ENCODE measurements around the gene MBTPS1. TPM values are rescaled to one million over a fixed set of nuclear protein-coding genes. Genes with fewer than 3 reads are reported as not detected.
A peak's percentile ranks its signal among the peaks of the same experiment; 100 is the strongest.

MBTPS1 gene
- total and polyA plus RNA-seq, 4 donors: 28.9 to 108 (median 71.6) TPM

GRCh38 chr16:84081446-84081989 lies 35.2 kb downstream of the MBTPS1 start:
- ATAC-seq (ENCODE audit: low FRiP score) (no peak), DNase-seq (no peak)
- H3K36me3 ChIP-seq (ENCODE audit: control insufficient read depth in 1 of 2, insufficient read depth in 2 of 2, low read length in 1 of 2): peaks cover 0 to 7% of the 10 kb centered on the region in 2 donors
- intact Hi-C loops (cut with DNase I): no loop called here
- no peaks in the 10 kb centered on the region for H3K27me3 ChIP-seq (ENCODE audit: control insufficient read depth in 1 of 2, insufficient read depth in 2 of 2, low read length in 1 of 2)
- no peak overlapping the region for H3K27ac ChIP-seq (ENCODE audit: low read depth in 1 of 2, low read length in 2 of 2)
- H3K9me3 ChIP-seq (ENCODE audit: control insufficient read depth, low read length): no peaks in the 10 kb centered on the region
- no peak overlapping the region for H3K4me3 ChIP-seq (ENCODE audit: low read length in 2 of 2)
- WGBS, 2 donors: 88 to 93% methylated on average over 14 of the region's 14 CpGs
- no peaks in the 10 kb centered on the region for H3K4me1 ChIP-seq (ENCODE audit: control insufficient read depth in 1 of 2, insufficient read depth in 2 of 2, low read length in 2 of 2)

GRCh38 chr16:84080813-84081212 lies 35.9 kb downstream of the MBTPS1 start:
- Histone ChIP-seq H3K36me3 (ENCODE audit: control insufficient read depth in 1 of 2, insufficient read depth in 2 of 2, low read length in 1 of 2) (peaks cover 0 to 1% of the 10 kb centered on the region in 2 donors), H3K4me1 (ENCODE audit: control insufficient read depth in 1 of 2, insufficient read depth in 2 of 2, low read length in 2 of 2) (no peaks in the 10 kb centered on the region), H3K27me3 (ENCODE audit: control insufficient read depth in 1 of 2, insufficient read depth in 2 of 2, low read length in 1 of 2) (no peaks in the 10 kb centered on the region), H3K27ac (ENCODE audit: low read depth in 1 of 2, low read length in 2 of 2) (no peak overlapping the region), H3K4me3 (ENCODE audit: low read length in 2 of 2) (no peak overlapping the region), H3K9me3 (ENCODE audit: control insufficient read depth, low read length) (no peaks in the 10 kb centered on the region)
- intact Hi-C loops (cut with DNase I): no loop called here
- WGBS, 2 donors: 81 to 84% methylated on average over 6 of the region's 6 CpGs
- ATAC-seq (ENCODE audit: low FRiP score) (no peak), DNase-seq (no peak)

GRCh38 chr16:84080378-84080777 lies 36.4 kb downstream of the MBTPS1 start:
- DNase-seq (no peak), ATAC-seq (ENCODE audit: low FRiP score) (peak; percentile 39)
- Histone ChIP-seq H3K4me1 (ENCODE audit: control insufficient read depth in 1 of 2, insufficient read depth in 2 of 2, low read length in 2 of 2) (no peaks in the 10 kb centered on the region), H3K27me3 (ENCODE audit: control insufficient read depth in 1 of 2, insufficient read depth in 2 of 2, low read length in 1 of 2) (no peaks in the 10 kb centered on the region), H3K4me3 (ENCODE audit: low read length in 2 of 2) (no peak overlapping the region), H3K9me3 (ENCODE audit: control insufficient read depth, low read length) (no peaks in the 10 kb centered on the region), H3K27ac (ENCODE audit: low read depth in 1 of 2, low read length in 2 of 2) (no peak overlapping the region), H3K36me3 (ENCODE audit: control insufficient read depth in 1 of 2, insufficient read depth in 2 of 2, low read length in 1 of 2) (peaks cover 0 to 1% of the 10 kb centered on the region in 2 donors)
- intact Hi-C loops (cut with DNase I): no loop called here
- 73 to 77% methylated on average over 8 of the region's 8 CpGs for WGBS, 2 donors

- Histone ChIP-seq H3K27ac (ENCODE audit: low read depth in 1 of 2, low read length in 2 of 2) (no peak overlapping the region), H3K4me3 (ENCODE audit: low read length in 2 of 2) (no peak overlapping the region), H3K27me3 (ENCODE audit: control insufficient read depth in 1 of 2, insufficient read depth in 2 of 2, low read length in 1 of 2) (no peaks in the 10 kb centered on the region), H3K9me3 (ENCODE audit: control insufficient read depth, low read length) (no peaks in the 10 kb centered on the region), H3K36me3 (ENCODE audit: control insufficient read depth in 1 of 2, insufficient read depth in 2 of 2, low read length in 1 of 2) (peaks cover 0 to 1% of the 10 kb centered on the region in 2 donors), H3K4me1 (ENCODE audit: control insufficient read depth in 1 of 2, insufficient read depth in 2 of 2, low read length in 2 of 2) (no peaks in the 10 kb centered on the region)
- WGBS, 2 donors: 88 to 89% methylated on average over 6 of the region's 6 CpGs
- DNase-seq: no peak
- intact Hi-C loops (cut with DNase I): no loop called here
- no peak for ATAC-seq (ENCODE audit: low FRiP score)
Observed at GRCh38 chr16:84079664-84080063, 37.1 kb downstream of the MBTPS1 start.

- Histone ChIP-seq H3K4me3 (ENCODE audit: low read length in 2 of 2) (no peak overlapping the region), H3K27ac (ENCODE audit: low read depth in 1 of 2, low read length in 2 of 2) (no peak overlapping the region), H3K36me3 (ENCODE audit: control insufficient read depth in 1 of 2, insufficient read depth in 2 of 2, low read length in 1 of 2) (peaks cover 0 to 3% of the 10 kb centered on the region in 2 donors), H3K4me1 (ENCODE audit: control insufficient read depth in 1 of 2, insufficient read depth in 2 of 2, low read length in 2 of 2) (no peaks in the 10 kb centered on the region), H3K27me3 (ENCODE audit: control insufficient read depth in 1 of 2, insufficient read depth in 2 of 2, low read length in 1 of 2) (no peaks in the 10 kb centered on the region), H3K9me3 (ENCODE audit: control insufficient read depth, low read length) (no peaks in the 10 kb centered on the region)
- intact Hi-C loops (cut with DNase I): no loop called here
- 88% methylated on average over 11 of the region's 11 CpGs for WGBS, 2 donors
- DNase-seq: no peak
- ATAC-seq (ENCODE audit: low FRiP score): no peak
Observed at GRCh38 chr16:84075376-84075775, 41.4 kb downstream of the MBTPS1 start.

- H3K36me3 ChIP-seq (ENCODE audit: control insufficient read depth in 1 of 2, insufficient read depth in 2 of 2, low read length in 1 of 2): peaks cover 0 to 6% of the 10 kb centered on the region in 2 donors
- 63 to 67% methylated on average over 3 of the region's 3 CpGs for WGBS, 2 donors
- no peak for ATAC-seq (ENCODE audit: low FRiP score)
Observed at GRCh38 chr16:84074721-84075120, 42.0 kb downstream of the MBTPS1 start.

GRCh38 chr16:84072014-84072413 lies 44.7 kb downstream of the MBTPS1 start:
- WGBS, 2 donors: 93% methylated on average over 10 of the region's 10 CpGs
- Histone ChIP-seq H3K4me3 (ENCODE audit: low read length in 2 of 2) (no peak overlapping the region), H3K9me3 (ENCODE audit: control insufficient read depth, low read length) (no peaks in the 10 kb centered on the region), H3K27me3 (ENCODE audit: control insufficient read depth in 1 of 2, insufficient read depth in 2 of 2, low read length in 1 of 2) (no peaks in the 10 kb centered on the region), H3K27ac (ENCODE audit: low read depth in 1 of 2, low read length in 2 of 2) (no peak overlapping the region), H3K4me1 (ENCODE audit: control insufficient read depth in 1 of 2, insufficient read depth in 2 of 2, low read length in 2 of 2) (no peaks in the 10 kb centered on the region), H3K36me3 (ENCODE audit: control insufficient read depth in 1 of 2, insufficient read depth in 2 of 2, low read length in 1 of 2) (peaks cover 0 to 17% of the 10 kb centered on the region in 2 donors)
- ATAC-seq (ENCODE audit: low FRiP score) (no peak), DNase-seq (no peak)
- intact Hi-C loops (cut with DNase I): no loop called here

More at GRCh38 chr16:84074721-84075120, 42.0 kb downstream of the MBTPS1 start:
- H3K9me3 ChIP-seq (ENCODE audit: control insufficient read depth, low read length): no peaks in the 10 kb centered on the region
- no peak overlapping the region for H3K27ac ChIP-seq (ENCODE audit: low read depth in 1 of 2, low read length in 2 of 2)
- no peak overlapping the region for H3K4me3 ChIP-seq (ENCODE audit: low read length in 2 of 2)
- no peaks in the 10 kb centered on the region for H3K27me3 ChIP-seq (ENCODE audit: control insufficient read depth in 1 of 2, insufficient read depth in 2 of 2, low read length in 1 of 2)
- no peaks in the 10 kb centered on the region for H3K4me1 ChIP-seq (ENCODE audit: control insufficient read depth in 1 of 2, insufficient read depth in 2 of 2, low read length in 2 of 2)
- no peak for DNase-seq
- intact Hi-C loops (cut with DNase I): no loop called here

- Histone ChIP-seq H3K27me3 (ENCODE audit: control insufficient read depth in 1 of 2, insufficient read depth in 2 of 2, low read length in 1 of 2) (no peaks in the 10 kb centered on the region), H3K27ac (ENCODE audit: low read depth in 1 of 2, low read length in 2 of 2) (no peak overlapping the region), H3K4me1 (ENCODE audit: control insufficient read depth in 1 of 2, insufficient read depth in 2 of 2, low read length in 2 of 2) (no peaks in the 10 kb centered on the region), H3K4me3 (ENCODE audit: low read length in 2 of 2) (no peak overlapping the region), H3K9me3 (ENCODE audit: control insufficient read depth, low read length) (no peaks in the 10 kb centered on the region), H3K36me3 (ENCODE audit: control insufficient read depth in 1 of 2, insufficient read depth in 2 of 2, low read length in 1 of 2) (peaks cover 0 to 20% of the 10 kb centered on the region in 2 donors)
- ATAC-seq (ENCODE audit: low FRiP score) (no peak), DNase-seq (no peak)
- WGBS, 2 donors: 79 to 88% methylated on average over 8 of the region's 8 CpGs
- intact Hi-C loops (cut with DNase I): no loop called here
Observed at GRCh38 chr16:84071121-84071520, 45.6 kb downstream of the MBTPS1 start.

- ATAC-seq (ENCODE audit: low FRiP score): no peak
- intact Hi-C loops (cut with DNase I): no loop called here
Observed at GRCh38 chr16:84069540-84069939, 47.2 kb downstream of the MBTPS1 start.

More at GRCh38 chr16:84069540-84069939, 47.2 kb downstream of the MBTPS1 start:
- peak in 1 of 2 donors; percentile 67 for DNase-seq
- no peak overlapping the region for H3K4me3 ChIP-seq (ENCODE audit: low read length in 2 of 2)
- no peaks in the 10 kb centered on the region for H3K4me1 ChIP-seq (ENCODE audit: control insufficient read depth in 1 of 2, insufficient read depth in 2 of 2, low read length in 2 of 2)
- no peak overlapping the region for H3K27ac ChIP-seq (ENCODE audit: low read depth in 1 of 2, low read length in 2 of 2)
- WGBS, 2 donors: 88 to 91% methylated on average over 6 of the region's 6 CpGs
- H3K36me3 ChIP-seq (ENCODE audit: control insufficient read depth in 1 of 2, insufficient read depth in 2 of 2, low read length in 1 of 2): peaks cover 0 to 20% of the 10 kb centered on the region in 2 donors
- H3K9me3 ChIP-seq (ENCODE audit: control insufficient read depth, low read length): no peaks in the 10 kb centered on the region
- no peaks in the 10 kb centered on the region for H3K27me3 ChIP-seq (ENCODE audit: control insufficient read depth in 1 of 2, insufficient read depth in 2 of 2, low read length in 1 of 2)
